Loucy (cell line): ENCODE results near the gene PSMB3.

Source experiments
- H2AFZ ChIP-seq: fragments of 200-600 bp; sonication (generic); 2 replicates; pipeline ENCODE4 v1.6.0; 2016; ENCODE audit warnings: antibody characterized with exemption, mild to moderate bottlenecking, low read length, moderate library complexity
- H3F3A ChIP-seq: fragments of 200-600 bp; 2 replicates; pipeline ENCODE4 v1.6.0; 2016; ENCODE audit warnings: antibody characterized with exemption, low read depth, mild to moderate bottlenecking
- H3K27me3 ChIP-seq: fragments of 200-600 bp; sonication (generic); 2 replicates; pipeline ENCODE4 v1.6.1; 2014; ENCODE audit warnings: low read length, mild to moderate bottlenecking; ENCODE audit not compliant: insufficient read depth, poor library complexity, severe bottlenecking
- H3K36me3 ChIP-seq: fragments of 200-600 bp; sonication (generic); 2 replicates; pipeline ENCODE4 v1.6.1; 2016; ENCODE audit warnings: low read length; ENCODE audit not compliant: insufficient read depth
- H3K4me1 ChIP-seq: fragments of 200-600 bp; sonication (generic); 2 replicates; pipeline ENCODE4 v1.5.1; 2014; ENCODE audit warnings: low read length, mild to moderate bottlenecking; ENCODE audit not compliant: insufficient read depth, poor library complexity, severe bottlenecking
- H3K4me2 ChIP-seq: fragments of 200-600 bp; sonication (generic); 2 replicates; pipeline ENCODE4 v1.6.0; 2014; ENCODE audit warnings: antibody characterized with exemption, low read length, low read depth, mild to moderate bottlenecking; ENCODE audit not compliant: poor library complexity, severe bottlenecking
- H3K4me3 ChIP-seq: fragments of 200-600 bp; sonication (generic); 2 replicates; pipeline ENCODE4 v1.5.1; 2014; ENCODE audit warnings: low read length, mild to moderate bottlenecking, mixed read lengths; ENCODE audit not compliant: poor library complexity, severe bottlenecking
- H3K79me2 ChIP-seq: fragments of 200-600 bp; sonication (generic); 2 replicates; pipeline ENCODE4 v1.6.1; 2014; ENCODE audit warnings: low read length; ENCODE audit not compliant: insufficient read depth
- H3K9ac ChIP-seq: fragments of 200-600 bp; sonication (generic); 2 replicates; pipeline ENCODE4 v1.6.0; 2014; ENCODE audit warnings: mild to moderate bottlenecking, low read depth, low read length, moderate library complexity; ENCODE audit not compliant: poor library complexity, severe bottlenecking
- H3K9me2 ChIP-seq: fragments of 200-600 bp; sonication (generic); replicated peaks from 2 replicates; pipeline ENCODE4 v1.6.1; 2016; ENCODE audit warnings: low read depth, low read length, mixed read lengths
- H3K9me3 ChIP-seq: fragments of 200-600 bp; sonication (generic); 2 replicates; pipeline ENCODE4 v1.6.1; 2014; ENCODE audit warnings: mild to moderate bottlenecking, antibody characterized with exemption, low read length, low read depth; ENCODE audit not compliant: insufficient read depth
- H4K20me1 ChIP-seq: fragments of 200-600 bp; sonication (generic); 2 replicates; pipeline ENCODE4 v1.6.0; 2014; ENCODE audit warnings: antibody characterized with exemption, low read length, mild to moderate bottlenecking; ENCODE audit not compliant: insufficient read depth, poor library complexity, severe bottlenecking
- EZH2phosphoT487 ChIP-seq: fragments of 200-600 bp; IDR thresholded peaks from 2 replicates; pipeline ENCODE4 v1.6.1; 2018; ENCODE audit warnings: antibody characterized with exemption, mild to moderate bottlenecking, moderate library complexity, borderline replicate concordance
- TF ChIP-seq, protein P1 (sequence below): fragments of 200-600 bp; sonication (generic); conservative IDR thresholded peaks from 2 replicates; pipeline ENCODE4 v1.5.1; 2014; ENCODE audit warnings: mild to moderate bottlenecking, antibody characterized with exemption, low read length

The PSMB3 gene

DNA sequence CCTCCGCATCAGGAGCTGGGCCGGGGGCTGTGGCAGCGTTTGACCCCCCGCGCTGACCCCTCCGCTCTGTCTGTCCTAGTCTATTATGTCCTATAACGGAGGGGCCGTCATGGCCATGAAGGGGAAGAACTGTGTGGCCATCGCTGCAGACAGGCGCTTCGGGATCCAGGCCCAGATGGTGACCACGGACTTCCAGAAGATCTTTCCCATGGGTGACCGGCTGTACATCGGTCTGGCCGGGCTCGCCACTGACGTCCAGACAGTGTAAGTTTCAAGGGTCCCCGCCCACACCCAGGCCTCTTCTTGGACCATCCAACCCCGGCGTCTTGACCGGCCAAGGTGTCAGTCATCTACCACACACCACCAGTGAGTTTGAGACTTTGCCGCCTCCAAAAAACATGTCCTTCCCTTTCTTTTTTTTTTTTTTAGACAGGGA lies 548 bp downstream of the PSMB3 start:
- Histone ChIP-seq H3F3A (peaks cover 11% of the 10 kb centered on the region; the same call in 1 of the 2 replicates), H2AFZ (no peak overlapping the region), H3K9me2 (no peaks in the 10 kb centered on the region), H3K9me3 (no peaks in the 10 kb centered on the region), H3K4me2 (peak overlapping the region; percentile 91), H3K4me1 (peaks cover 23% of the 10 kb centered on the region), H3K79me2 (peaks cover 37% of the 10 kb centered on the region), H3K27me3 (no peaks in the 10 kb centered on the region), H4K20me1 (peaks cover 7% of the 10 kb centered on the region), H3K9ac (peak overlapping the region; percentile 85), H3K36me3 (peaks cover 13% of the 10 kb centered on the region; the same call in 1 of the 2 replicates), H3K4me3 (peak overlapping the region; percentile 87)
- TF ChIP-seq EZH2phosphoT487 = no peak

DNA sequence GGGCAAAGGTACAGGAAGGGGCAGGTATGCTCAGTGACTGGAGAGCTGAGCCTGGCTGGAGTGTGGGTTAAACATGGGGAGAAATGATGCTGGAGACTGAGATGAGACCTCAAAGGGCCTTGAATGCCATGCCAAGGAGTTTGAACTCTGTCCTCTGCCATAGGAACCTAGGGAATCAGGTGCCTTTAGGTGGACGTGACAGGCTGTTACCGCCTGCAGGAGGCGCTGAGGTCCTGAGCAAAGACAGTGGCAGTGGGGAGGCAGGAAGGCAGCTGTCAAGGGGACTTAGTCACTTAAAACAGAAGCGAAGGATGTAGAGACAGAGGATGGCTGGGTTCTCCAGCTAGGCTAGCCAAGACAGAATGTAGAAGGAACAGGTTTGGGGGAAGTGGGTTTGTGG lies 9.1 kb downstream of the PSMB3 start:
- no peak overlapping the region for H3K4me2 ChIP-seq
- H3F3A ChIP-seq = no peaks in the 10 kb centered on the region
- TF ChIP-seq EZH2phosphoT487 = no peak
- TF ChIP-seq, protein P1, sequence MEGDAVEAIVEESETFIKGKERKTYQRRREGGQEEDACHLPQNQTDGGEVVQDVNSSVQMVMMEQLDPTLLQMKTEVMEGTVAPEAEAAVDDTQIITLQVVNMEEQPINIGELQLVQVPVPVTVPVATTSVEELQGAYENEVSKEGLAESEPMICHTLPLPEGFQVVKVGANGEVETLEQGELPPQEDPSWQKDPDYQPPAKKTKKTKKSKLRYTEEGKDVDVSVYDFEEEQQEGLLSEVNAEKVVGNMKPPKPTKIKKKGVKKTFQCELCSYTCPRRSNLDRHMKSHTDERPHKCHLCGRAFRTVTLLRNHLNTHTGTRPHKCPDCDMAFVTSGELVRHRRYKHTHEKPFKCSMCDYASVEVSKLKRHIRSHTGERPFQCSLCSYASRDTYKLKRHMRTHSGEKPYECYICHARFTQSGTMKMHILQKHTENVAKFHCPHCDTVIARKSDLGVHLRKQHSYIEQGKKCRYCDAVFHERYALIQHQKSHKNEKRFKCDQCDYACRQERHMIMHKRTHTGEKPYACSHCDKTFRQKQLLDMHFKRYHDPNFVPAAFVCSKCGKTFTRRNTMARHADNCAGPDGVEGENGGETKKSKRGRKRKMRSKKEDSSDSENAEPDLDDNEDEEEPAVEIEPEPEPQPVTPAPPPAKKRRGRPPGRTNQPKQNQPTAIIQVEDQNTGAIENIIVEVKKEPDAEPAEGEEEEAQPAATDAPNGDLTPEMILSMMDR = peak; percentile 71
- 0 out of 2 replicates have a peak, but pooled peaks cover 3% of the 10 kb centered on the region for H3K79me2 ChIP-seq
- H3K9ac ChIP-seq = no peak overlapping the region
- no peak overlapping the region for H3K4me3 ChIP-seq
- no peaks in the 10 kb centered on the region for H3K9me2 ChIP-seq
- H2AFZ ChIP-seq = no peak overlapping the region
- H3K36me3 ChIP-seq = peaks cover 63% of the 10 kb centered on the region; the same call in 1 of the 2 replicates
- no peaks in the 10 kb centered on the region for H3K27me3 ChIP-seq
- H3K9me3 ChIP-seq = no peaks in the 10 kb centered on the region
- no peaks in the 10 kb centered on the region for H4K20me1 ChIP-seq
- no peaks in the 10 kb centered on the region for H3K4me1 ChIP-seq

DNA sequence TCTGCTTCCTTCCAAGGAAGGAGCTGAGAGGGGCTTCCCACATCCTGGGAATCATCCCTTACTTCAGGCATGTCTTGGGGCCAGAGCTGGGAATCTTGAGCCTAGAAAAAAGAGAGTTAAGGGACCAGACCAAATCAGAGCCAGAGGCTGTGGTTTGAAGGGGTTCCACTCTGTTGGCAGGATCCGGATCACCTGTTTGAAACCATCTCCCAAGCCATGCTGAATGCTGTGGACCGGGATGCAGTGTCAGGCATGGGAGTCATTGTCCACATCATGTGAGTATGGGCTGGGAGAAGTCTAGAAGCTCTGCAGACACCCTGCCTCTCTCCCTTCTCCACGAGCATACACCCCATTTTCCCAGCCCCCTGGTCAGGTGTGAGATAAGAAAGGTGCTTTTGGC lies 9.7 kb downstream of the PSMB3 start:
- Histone ChIP-seq H3K36me3 (peaks cover 68% of the 10 kb centered on the region; the same call in 1 of the 2 replicates), H4K20me1 (no peaks in the 10 kb centered on the region)

More for the DNA sequence above, 9.7 kb downstream of the PSMB3 start:
- H3K9ac ChIP-seq = no peak overlapping the region
- H3K4me1 ChIP-seq = no peaks in the 10 kb centered on the region
- H3K9me2 ChIP-seq = no peaks in the 10 kb centered on the region
- 0 out of 2 replicates have a peak, but pooled peaks cover 3% of the 10 kb centered on the region for H3K79me2 ChIP-seq
- no peaks in the 10 kb centered on the region for H3F3A ChIP-seq
- H3K27me3 ChIP-seq = no peaks in the 10 kb centered on the region
- H3K9me3 ChIP-seq = no peaks in the 10 kb centered on the region
- TF ChIP-seq, protein P1 = no peak
- no peak for TF ChIP-seq EZH2phosphoT487
- H2AFZ ChIP-seq = no peak overlapping the region
- H3K4me2 ChIP-seq = no peak overlapping the region
- no peak overlapping the region for H3K4me3 ChIP-seq
